Ishikawa (cell line): ENCODE results near the gene KCNIP3.

ENCODE experiments used
- CEBPB ChIP-seq: IDR thresholded peaks from 2 replicates; pipeline ENCODE4 v1.6.1; 2012
- CREB1 ChIP-seq: IDR thresholded peaks from 2 replicates; pipeline ENCODE4 v1.6.1; 2012; ENCODE audit warnings: low read depth
- EGR1 ChIP-seq: IDR thresholded peaks from 2 replicates; pipeline ENCODE4 v1.6.1; 2012
- EP300 ChIP-seq: IDR thresholded peaks from 2 replicates; pipeline ENCODE4 v1.6.1; 2012; ENCODE audit warnings: borderline replicate concordance
- FOXM1 ChIP-seq: IDR thresholded peaks from 2 replicates; pipeline ENCODE4 v1.6.1; 2012; ENCODE audit warnings: low read depth, borderline replicate concordance
- NFIC ChIP-seq: IDR thresholded peaks from 2 replicates; pipeline ENCODE4 v1.6.1; 2012
- RAD21 ChIP-seq: IDR thresholded peaks from 2 replicates; pipeline ENCODE4 v1.6.1; 2012; ENCODE audit warnings: low read depth
- REST ChIP-seq: IDR thresholded peaks from 2 replicates; pipeline ENCODE4 v1.6.1; 2012; ENCODE audit warnings: low read depth, mild to moderate bottlenecking
- TAF1 ChIP-seq: IDR thresholded peaks from 2 replicates; pipeline ENCODE4 v1.6.1; 2012; ENCODE audit warnings: low read depth, mild to moderate bottlenecking
- TCF12 ChIP-seq: IDR thresholded peaks from 2 replicates; pipeline ENCODE4 v1.6.1; 2012; ENCODE audit warnings: low read depth
- TEAD4 ChIP-seq: IDR thresholded peaks from 2 replicates; pipeline ENCODE4 v1.6.1; 2012
- YY1 ChIP-seq: IDR thresholded peaks from 2 replicates; pipeline ENCODE4 v1.6.1; 2012; ENCODE audit warnings: low read depth
- ZBTB7A ChIP-seq: IDR thresholded peaks from 2 replicates; pipeline ENCODE4 v1.6.1; 2012; ENCODE audit warnings: low read depth
- TF ChIP-seq, protein P1 (sequence below): IDR thresholded peaks from 2 replicates; pipeline ENCODE4 v1.6.1; 2012
- TF ChIP-seq, protein P2 (sequence below): IDR thresholded peaks from 2 replicates; pipeline ENCODE4 v1.6.1; 2012

KCNIP3 gene

DNA sequence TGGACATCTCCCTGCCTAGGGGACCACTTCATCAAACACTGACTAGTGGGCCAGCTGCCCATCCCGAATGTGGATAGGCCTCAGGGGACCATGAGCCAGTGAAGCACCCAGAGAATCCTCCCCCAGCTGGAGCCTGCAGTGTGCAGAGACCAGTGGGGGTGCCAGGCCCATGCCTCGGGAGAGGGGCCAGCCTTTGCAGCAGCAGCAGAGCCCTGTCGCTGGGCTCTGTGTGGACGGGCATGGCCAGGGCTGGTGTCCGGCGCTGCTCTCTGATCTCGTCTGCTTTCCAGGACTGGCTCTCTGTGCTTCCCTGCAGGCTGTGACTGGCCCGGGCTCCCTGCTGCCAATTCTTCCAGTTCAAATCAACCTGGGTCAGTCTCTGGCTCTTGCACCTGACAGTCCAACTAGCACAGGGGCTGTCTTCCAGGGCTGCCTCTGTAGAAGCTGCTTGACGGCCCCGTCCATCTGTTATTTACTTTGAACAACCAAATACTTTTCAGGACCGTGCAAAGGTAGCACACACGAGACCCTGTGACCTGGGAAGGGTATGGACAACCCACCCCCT, 11.4 kb downstream of the KCNIP3 start:
- no peak for TF ChIP-seq REST
- TF ChIP-seq EP300, result no peak
- TF ChIP-seq, protein P1, sequence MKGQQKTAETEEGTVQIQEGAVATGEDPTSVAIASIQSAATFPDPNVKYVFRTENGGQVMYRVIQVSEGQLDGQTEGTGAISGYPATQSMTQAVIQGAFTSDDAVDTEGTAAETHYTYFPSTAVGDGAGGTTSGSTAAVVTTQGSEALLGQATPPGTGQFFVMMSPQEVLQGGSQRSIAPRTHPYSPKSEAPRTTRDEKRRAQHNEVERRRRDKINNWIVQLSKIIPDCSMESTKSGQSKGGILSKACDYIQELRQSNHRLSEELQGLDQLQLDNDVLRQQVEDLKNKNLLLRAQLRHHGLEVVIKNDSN, result no peak
- TF ChIP-seq RAD21, result no peak
- no peak for TF ChIP-seq ZBTB7A
- TF ChIP-seq TAF1, result no peak
- TF ChIP-seq, protein P2, sequence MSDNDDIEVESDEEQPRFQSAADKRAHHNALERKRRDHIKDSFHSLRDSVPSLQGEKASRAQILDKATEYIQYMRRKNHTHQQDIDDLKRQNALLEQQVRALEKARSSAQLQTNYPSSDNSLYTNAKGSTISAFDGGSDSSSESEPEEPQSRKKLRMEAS, result no peak
- TF ChIP-seq EGR1, result no peak
- no peak for TF ChIP-seq TCF12
- TF ChIP-seq NFIC, result no peak
- TF ChIP-seq TEAD4, result no peak
- TF ChIP-seq FOXM1, result no peak
- no peak for TF ChIP-seq CEBPB
- TF ChIP-seq YY1, result no peak
- TF ChIP-seq CREB1, result no peak

- TF ChIP-seq, protein P2, result no peak
- TF ChIP-seq FOXM1 (no peak), NFIC (no peak), TCF12 (no peak)
Measured at GRCh38 chr2:95309599-95309998, 12.5 kb downstream of the KCNIP3 start.

DNA sequence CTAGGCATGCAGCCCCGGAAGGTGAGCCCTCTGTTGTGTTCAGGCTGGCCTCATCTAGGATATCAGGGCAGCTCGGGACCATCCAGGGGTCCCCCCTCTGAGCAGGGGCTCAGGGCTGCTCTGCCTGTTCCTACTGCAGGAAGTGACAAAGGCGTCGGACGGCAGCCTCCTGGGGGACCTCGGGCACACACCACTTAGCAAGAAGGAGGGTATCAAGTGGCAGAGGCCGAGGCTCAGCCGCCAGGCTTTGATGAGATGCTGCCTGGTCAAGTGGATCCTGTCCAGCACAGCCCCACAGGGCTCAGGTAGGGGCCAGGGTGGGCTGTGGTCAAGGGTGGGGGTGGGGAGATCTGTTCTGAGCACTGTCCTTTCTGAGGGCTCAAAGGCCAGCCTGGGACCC, 13.1 kb downstream of the KCNIP3 start:
- no peak for TF ChIP-seq TEAD4
- no peak for TF ChIP-seq EP300
- no peak for TF ChIP-seq NFIC
- no peak for TF ChIP-seq CREB1

GRCh38 chr2:95310651-95311050, 13.5 kb downstream of the KCNIP3 start:
- TF ChIP-seq TEAD4 (no peak), NFIC (no peak), TAF1 (no peak), TCF12 (no peak), FOXM1 (no peak), CEBPB (no peak), ZBTB7A (no peak), EGR1 (no peak), YY1 (no peak)
- TF ChIP-seq, protein P1, result no peak

DNA sequence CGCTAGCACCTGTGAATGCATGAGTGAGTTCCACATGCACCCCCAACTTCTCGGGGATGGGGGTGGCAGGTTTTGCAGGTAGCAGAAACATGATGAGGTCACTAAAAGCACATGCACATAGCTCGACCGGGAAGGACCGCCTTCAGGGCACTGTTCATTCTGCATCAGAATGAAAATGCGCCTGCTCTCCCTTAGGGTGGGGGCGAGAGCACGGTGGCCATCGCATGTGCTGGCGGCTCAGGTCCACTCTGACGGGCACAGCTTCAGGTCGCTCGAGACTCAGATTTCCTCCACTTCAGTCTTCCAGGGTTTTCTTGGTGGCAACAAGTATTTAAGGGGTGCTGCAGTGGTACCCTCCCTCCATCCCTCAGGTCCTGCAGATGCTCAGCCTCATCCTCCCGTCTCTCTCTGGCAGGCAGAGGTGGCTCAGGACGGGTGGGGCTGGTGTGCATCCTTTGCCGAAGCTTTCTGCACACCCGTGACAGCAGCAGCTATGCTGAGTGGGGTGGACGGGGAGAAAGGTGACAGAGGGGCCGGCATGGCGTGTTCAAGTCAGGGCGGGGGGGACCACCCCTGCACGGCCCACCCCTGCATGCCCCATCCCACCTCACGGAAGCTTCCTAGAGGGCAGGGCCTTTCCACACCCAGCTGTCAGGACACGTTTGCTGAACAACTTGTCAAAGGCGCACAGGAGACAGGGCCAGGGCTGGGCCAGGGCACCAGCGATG, 14.8 kb downstream of the KCNIP3 start:
- TF ChIP-seq CEBPB (no peak), FOXM1 (no peak), CREB1 (no peak), TAF1 (no peak), TCF12 (no peak), REST (no peak), NFIC (no peak), EGR1 (no peak), RAD21 (no peak), YY1 (no peak), EP300 (no peak), TEAD4 (no peak)

- TF ChIP-seq RAD21, result no peak
- TF ChIP-seq, protein P1, result no peak
- no peak for TF ChIP-seq TAF1
- TF ChIP-seq EGR1, result no peak
- TF ChIP-seq EP300, result no peak
- no peak for TF ChIP-seq ZBTB7A
- TF ChIP-seq YY1, result no peak
- no peak for TF ChIP-seq NFIC
- TF ChIP-seq, protein P2, result no peak
- no peak for TF ChIP-seq CEBPB
- TF ChIP-seq TEAD4, result no peak
- no peak for TF ChIP-seq CREB1
- no peak for TF ChIP-seq REST
- TF ChIP-seq TCF12, result no peak
- TF ChIP-seq FOXM1, result no peak
Measured at GRCh38 chr2:95312543-95313201, 15.5 kb downstream of the KCNIP3 start.
